Measurements from ENCODE around the gene RAPGEF2. TPM values are rescaled to one million over a fixed set of nuclear protein-coding genes. Genes with fewer than 3 reads are reported as not detected.

Gene RAPGEF2
- total and polyA plus RNA-seq, 10 of the 15 experiments (the other 5 are each of a cell fraction or from before 2014, with no cell fraction given), result 0.31 to 24.0 (median 2.9) TPM

DNA sequence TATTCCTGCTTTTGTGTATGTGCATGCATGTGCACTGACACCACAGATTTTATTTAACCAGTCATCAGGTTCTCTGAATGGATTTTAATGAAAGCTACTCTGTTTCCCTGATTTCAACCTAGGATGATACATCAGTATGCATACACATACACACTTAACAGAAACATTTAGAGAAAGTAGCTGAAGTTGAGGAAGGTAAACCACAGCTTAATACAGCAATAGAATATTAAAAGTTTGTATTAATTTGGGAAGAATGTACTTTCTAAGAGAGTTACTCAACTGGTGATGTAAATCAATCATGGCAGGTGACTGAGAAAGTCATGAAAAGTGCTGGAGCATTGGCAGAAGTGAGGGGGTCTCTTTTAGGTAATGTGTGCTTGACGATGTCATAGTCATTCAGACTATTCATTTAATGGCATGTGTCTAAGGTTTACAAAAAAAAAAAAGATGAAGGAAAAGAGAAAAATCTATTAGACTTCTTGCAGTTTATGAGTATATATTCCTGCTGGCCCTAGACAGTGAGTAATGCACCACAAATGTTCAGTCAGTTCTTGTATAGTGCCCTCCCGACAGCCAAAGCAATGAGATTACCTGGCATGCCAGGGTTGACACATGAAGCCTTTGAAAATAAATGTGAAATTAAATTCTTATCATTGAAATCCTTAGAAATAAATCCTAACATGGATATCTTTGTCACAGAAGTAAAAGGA is 187.6 kb downstream of the RAPGEF2 start (continued):
- TF ChIP-seq, protein P1, sequence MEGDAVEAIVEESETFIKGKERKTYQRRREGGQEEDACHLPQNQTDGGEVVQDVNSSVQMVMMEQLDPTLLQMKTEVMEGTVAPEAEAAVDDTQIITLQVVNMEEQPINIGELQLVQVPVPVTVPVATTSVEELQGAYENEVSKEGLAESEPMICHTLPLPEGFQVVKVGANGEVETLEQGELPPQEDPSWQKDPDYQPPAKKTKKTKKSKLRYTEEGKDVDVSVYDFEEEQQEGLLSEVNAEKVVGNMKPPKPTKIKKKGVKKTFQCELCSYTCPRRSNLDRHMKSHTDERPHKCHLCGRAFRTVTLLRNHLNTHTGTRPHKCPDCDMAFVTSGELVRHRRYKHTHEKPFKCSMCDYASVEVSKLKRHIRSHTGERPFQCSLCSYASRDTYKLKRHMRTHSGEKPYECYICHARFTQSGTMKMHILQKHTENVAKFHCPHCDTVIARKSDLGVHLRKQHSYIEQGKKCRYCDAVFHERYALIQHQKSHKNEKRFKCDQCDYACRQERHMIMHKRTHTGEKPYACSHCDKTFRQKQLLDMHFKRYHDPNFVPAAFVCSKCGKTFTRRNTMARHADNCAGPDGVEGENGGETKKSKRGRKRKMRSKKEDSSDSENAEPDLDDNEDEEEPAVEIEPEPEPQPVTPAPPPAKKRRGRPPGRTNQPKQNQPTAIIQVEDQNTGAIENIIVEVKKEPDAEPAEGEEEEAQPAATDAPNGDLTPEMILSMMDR (IDR thresholded peaks at IDR 0.05 in 2 of 3, conservative IDR thresholded peaks at IDR 0.05 in 1 of 3; ENCODE audit: control insufficient read depth in 2 of 3, extremely low read depth in 1 of 3, insufficient read depth in 1 of 3, low read depth in 3 of 3, low read length in 3 of 3), result no peak
- TF ChIP-seq HCFC1 (IDR thresholded peaks at IDR 0.05; ENCODE audit: low read length) (no peak), SREBF2 (IDR thresholded peaks at IDR 0.05; ENCODE audit: low read length) (no peak), KAT2A (conservative IDR thresholded peaks at IDR 0.05; ENCODE audit: control insufficient read depth, low read depth, low read length) (no peak), RBBP5 (conservative IDR thresholded peaks at IDR 0.05) (no peak)

DNA sequence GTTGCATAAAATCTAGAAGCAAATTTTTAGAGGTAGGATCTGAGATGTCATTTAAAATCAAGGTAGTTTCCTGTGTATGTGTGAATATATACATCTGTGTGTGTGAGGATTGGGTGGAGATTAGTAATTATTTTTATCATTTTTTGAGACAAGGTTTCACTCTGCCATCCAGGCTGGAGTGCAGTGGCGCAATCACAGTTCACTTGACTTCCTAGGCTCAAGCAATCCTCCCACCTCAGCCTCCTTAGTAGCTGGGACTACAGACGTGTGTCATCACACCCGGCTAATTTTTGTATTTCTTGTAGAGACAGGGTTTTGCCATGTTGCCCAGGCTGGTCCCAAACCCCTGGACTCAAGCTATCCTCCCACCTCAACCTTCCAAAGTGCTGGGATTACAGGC is 188.3 kb downstream of the RAPGEF2 start:
- ATAC-seq (no peak), FAIRE-seq (no peak), DNase-seq (ENCODE audit: low read depth, low spot score) (no peak)
- no peaks in the 10 kb centered on the region for H3K4me1 ChIP-seq (ENCODE audit: control insufficient read depth, insufficient read depth, low read length)
- BruUV-seq (replicated peaks), result no TSS peak
- no peaks in the 10 kb centered on the region for H4K20me1 ChIP-seq (ENCODE audit: control insufficient read depth, insufficient read depth)
- in situ Hi-C loops (cut with MboI) (no loop called here), intact Hi-C loops (cut with micrococcal nuclease; ENCODE audit: unreplicated experiment) (no loop called here)
- H3K79me2 ChIP-seq (ENCODE audit: control insufficient read depth, insufficient read depth, low read length), result no peaks in the 10 kb centered on the region
- H3K4me3 ChIP-seq, result no peak overlapping the region
- no peak overlapping the region for H2AFZ ChIP-seq (ENCODE audit: control insufficient read depth, low read depth, low read length)
- H3K27ac ChIP-seq (ENCODE audit: control insufficient read depth, insufficient read depth), result no peak overlapping the region
- ChIA-PET SMC1A (ENCODE audit: uncharacterized antibody, unreplicated experiment) (no interaction called here), RAD21 (ENCODE audit: unreplicated experiment) (no interaction called here), CTCF (no interaction called here), POLR2A (no interaction called here)
- no peak overlapping the region for H3K4me2 ChIP-seq (ENCODE audit: control insufficient read depth, insufficient read depth)
- H3K36me3 ChIP-seq (ENCODE audit: control insufficient read depth in 2 of 2, insufficient read depth in 2 of 2, low read length in 1 of 2), result no peaks in the 10 kb centered on the region
- no peaks in the 10 kb centered on the region for H3K27me3 ChIP-seq (replicated peaks in 1 of 2; ENCODE audit: control insufficient read depth in 2 of 2, insufficient read depth in 2 of 2, low read length in 1 of 2)
- no peaks in the 10 kb centered on the region for H3K9me3 ChIP-seq (replicated peaks; ENCODE audit: control insufficient read depth, insufficient read depth, low read length)
- no peak overlapping the region for H3K9ac ChIP-seq (ENCODE audit: control insufficient read depth, insufficient read depth, low read length)
- 94% methylated on average over 3 of the region's 3 CpGs for whole genome bisulfite sequencing (ENCODE audit: insufficient coverage, insufficient replicate concordance, low lambda C conversion rate, missing lambda C conversion rate)
- no peak for TF ChIP-seq SREBF1 (IDR thresholded peaks at IDR 0.05; ENCODE audit: low read length)
- TF ChIP-seq NFXL1 (IDR thresholded peaks at IDR 0.05; ENCODE audit: borderline replicate concordance), result no peak
- TF ChIP-seq, protein P2, sequence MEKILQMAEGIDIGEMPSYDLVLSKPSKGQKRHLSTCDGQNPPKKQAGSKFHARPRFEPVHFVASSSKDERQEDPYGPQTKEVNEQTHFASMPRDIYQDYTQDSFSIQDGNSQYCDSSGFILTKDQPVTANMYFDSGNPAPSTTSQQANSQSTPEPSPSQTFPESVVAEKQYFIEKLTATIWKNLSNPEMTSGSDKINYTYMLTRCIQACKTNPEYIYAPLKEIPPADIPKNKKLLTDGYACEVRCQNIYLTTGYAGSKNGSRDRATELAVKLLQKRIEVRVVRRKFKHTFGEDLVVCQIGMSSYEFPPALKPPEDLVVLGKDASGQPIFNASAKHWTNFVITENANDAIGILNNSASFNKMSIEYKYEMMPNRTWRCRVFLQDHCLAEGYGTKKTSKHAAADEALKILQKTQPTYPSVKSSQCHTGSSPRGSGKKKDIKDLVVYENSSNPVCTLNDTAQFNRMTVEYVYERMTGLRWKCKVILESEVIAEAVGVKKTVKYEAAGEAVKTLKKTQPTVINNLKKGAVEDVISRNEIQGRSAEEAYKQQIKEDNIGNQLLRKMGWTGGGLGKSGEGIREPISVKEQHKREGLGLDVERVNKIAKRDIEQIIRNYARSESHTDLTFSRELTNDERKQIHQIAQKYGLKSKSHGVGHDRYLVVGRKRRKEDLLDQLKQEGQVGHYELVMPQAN (conservative IDR thresholded peaks at IDR 0.05), result no peak
- TF ChIP-seq, protein P3, sequence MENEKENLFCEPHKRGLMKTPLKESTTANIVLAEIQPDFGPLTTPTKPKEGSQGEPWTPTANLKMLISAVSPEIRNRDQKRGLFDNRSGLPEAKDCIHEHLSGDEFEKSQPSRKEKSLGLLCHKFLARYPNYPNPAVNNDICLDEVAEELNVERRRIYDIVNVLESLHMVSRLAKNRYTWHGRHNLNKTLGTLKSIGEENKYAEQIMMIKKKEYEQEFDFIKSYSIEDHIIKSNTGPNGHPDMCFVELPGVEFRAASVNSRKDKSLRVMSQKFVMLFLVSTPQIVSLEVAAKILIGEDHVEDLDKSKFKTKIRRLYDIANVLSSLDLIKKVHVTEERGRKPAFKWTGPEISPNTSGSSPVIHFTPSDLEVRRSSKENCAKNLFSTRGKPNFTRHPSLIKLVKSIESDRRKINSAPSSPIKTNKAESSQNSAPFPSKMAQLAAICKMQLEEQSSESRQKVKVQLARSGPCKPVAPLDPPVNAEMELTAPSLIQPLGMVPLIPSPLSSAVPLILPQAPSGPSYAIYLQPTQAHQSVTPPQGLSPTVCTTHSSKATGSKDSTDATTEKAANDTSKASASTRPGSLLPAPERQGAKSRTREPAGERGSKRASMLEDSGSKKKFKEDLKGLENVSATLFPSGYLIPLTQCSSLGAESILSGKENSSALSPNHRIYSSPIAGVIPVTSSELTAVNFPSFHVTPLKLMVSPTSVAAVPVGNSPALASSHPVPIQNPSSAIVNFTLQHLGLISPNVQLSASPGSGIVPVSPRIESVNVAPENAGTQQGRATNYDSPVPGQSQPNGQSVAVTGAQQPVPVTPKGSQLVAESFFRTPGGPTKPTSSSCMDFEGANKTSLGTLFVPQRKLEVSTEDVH (IDR thresholded peaks at IDR 0.05; ENCODE audit: low read depth, partially characterized antibody), result no peak
- TF ChIP-seq EP300 (IDR thresholded peaks at IDR 0.05; ENCODE audit: borderline replicate concordance in 1 of 2, control insufficient read depth in 1 of 2, low read depth in 2 of 2, low read length in 2 of 2), result no peak
- TF ChIP-seq, protein P1 (IDR thresholded peaks at IDR 0.05 in 2 of 3, conservative IDR thresholded peaks at IDR 0.05 in 1 of 3; ENCODE audit: control insufficient read depth in 2 of 3, extremely low read depth in 1 of 3, insufficient read depth in 1 of 3, low read depth in 3 of 3, low read length in 3 of 3), result no peak
- TF ChIP-seq ATF7 (IDR thresholded peaks at IDR 0.05; ENCODE audit: low read depth), result no peak
